Testis (tissue), 3 donors: Measurements from ENCODE around the gene GNPTAB. TPM values are rescaled to one million over a fixed set of nuclear protein-coding genes. Genes with fewer than 3 reads are reported as not detected.

Experiments used
- DNase-seq: peaks from one replicate; pipeline ENCODE4 v3.0.0-alpha.2; 2019
- H3K27ac ChIP-seq, 2 donors: fragments of 200-600 bp; sonication (generic); one replicate each; pipeline ENCODE4 v1.5.1; 2019
- H3K27me3 ChIP-seq: fragments of 200-600 bp; sonication (generic); one replicate; pipeline ENCODE4 v1.5.1; 2019
- H3K36me3 ChIP-seq: fragments of 200-600 bp; sonication (generic); one replicate; pipeline ENCODE4 v1.5.1; 2017; ENCODE audit warnings: low read depth; ENCODE audit errors: missing control alignments
- H3K4me1 ChIP-seq: fragments of 200-600 bp; sonication (generic); one replicate; pipeline ENCODE4 v1.5.1; 2019
- H3K4me3 ChIP-seq, 2 donors: fragments of 200-600 bp; sonication (generic); one replicate each; pipeline ENCODE4 v1.5.1; 2017 to 2019
- H3K9me3 ChIP-seq: fragments of 200-600 bp; sonication (generic); one replicate; pipeline ENCODE4 v1.5.1; 2017
- POLR2A ChIP-seq: fragments of 450-650 bp; IDR thresholded peaks from one replicate; pipeline ENCODE4 v1.6.1; 2017; ENCODE audit warnings: antibody characterized with exemption, mild to moderate bottlenecking, moderate library complexity
- WGBS, 2 donors: methylation state at CpG; one replicate each; pipeline ENCODE4 v1.1.5; 2018; 5-methylcytosine and 5-hydroxymethylcytosine counted together
- intact Hi-C: fragments of 100-400 bp; cut with DNase I; formaldehyde crosslinking; loops from one replicate; pipeline ENCODE4 v1.15.1; 2023; ENCODE audit warnings: low total_unique reads
- polyA plus RNA-seq: library from polyadenylated mRNA; stranded (reverse); fragments of 350-450 nt; fragmentation: Illumina TruSeq; extraction: RNeasy Lipid Tissue Mini Kit (QIAGEN cat#74804); gene quantifications from one replicate; pipeline ENCODE4 v1.2.3, GENCODE V29; 2014; ENCODE audit warnings: low read depth, low replicate concordance; ENCODE audit not compliant: insufficient read depth
- total RNA-seq, 2 donors: library from RNA; depleted of rRNA; stranded (reverse); fragments of >200 nt; gene quantifications; one replicate each; pipeline ENCODE4 v1.2.3, GENCODE V29; 2016
- TF ChIP-seq, protein P1 (sequence below), 3 experiments: fragments of 450-650 bp in 2 of 3; fragments of 200-600 bp in 1 of 3; sonication (generic) in 1 of 3; IDR thresholded peaks; one replicate each; pipeline ENCODE4 v1.5.1; 2016 to 2019; ENCODE audit warnings: antibody characterized with exemption in 3 of 3, mild to moderate bottlenecking in 2 of 3, moderate library complexity in 1 of 3

The GNPTAB gene
- total and polyA plus RNA-seq, 3 donors from 2014 or later, result 19.1 to 41.3 (median 39.6) TPM

DNA sequence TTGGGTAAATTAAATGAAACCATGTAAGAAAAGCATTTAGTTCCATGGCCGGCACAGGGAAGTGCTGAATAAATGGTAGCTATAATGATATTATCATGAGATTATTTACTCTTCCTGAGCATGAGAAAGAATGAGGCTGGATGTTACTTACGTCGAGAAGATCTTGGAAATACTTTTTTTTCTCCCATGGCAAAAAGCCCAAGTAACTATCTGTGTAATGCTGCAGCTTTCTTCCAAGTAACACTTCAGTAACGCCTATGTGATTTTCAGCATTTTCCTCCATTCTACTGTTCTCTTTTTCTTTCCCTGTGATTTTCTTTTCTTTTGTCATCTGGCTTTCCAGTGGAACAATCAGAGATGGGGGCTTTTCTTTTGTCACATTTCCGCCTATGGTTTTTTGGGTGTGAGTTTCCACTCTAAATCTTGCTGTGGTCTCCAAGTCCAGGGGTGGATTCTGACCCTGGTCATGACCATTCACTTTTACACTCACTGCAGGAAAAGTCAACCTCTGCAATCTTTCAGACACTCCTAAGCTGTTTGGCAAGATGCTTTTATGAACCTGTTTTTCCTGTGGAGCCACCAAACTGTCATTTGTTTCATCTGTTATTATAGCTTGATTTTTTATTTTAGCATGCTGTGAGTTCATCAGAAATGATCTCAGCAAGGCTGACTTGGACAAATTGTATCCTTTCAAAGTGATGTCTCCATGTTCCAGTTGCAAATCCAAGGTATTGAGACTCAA, 66.5 kb downstream of the GNPTAB start:
- Histone ChIP-seq H3K36me3 (no peaks in the 10 kb centered on the region), H3K27me3 (no peaks in the 10 kb centered on the region), H3K4me3 (no peak overlapping the region), H3K27ac (no peak overlapping the region), H3K4me1 (no peaks in the 10 kb centered on the region), H3K9me3 (no peaks in the 10 kb centered on the region)
- whole genome bisulfite sequencing, 2 donors, result 65 to 69% methylated on average over 5 of the region's 5 CpGs
- no peak for DNase-seq
- TF ChIP-seq, protein P1, sequence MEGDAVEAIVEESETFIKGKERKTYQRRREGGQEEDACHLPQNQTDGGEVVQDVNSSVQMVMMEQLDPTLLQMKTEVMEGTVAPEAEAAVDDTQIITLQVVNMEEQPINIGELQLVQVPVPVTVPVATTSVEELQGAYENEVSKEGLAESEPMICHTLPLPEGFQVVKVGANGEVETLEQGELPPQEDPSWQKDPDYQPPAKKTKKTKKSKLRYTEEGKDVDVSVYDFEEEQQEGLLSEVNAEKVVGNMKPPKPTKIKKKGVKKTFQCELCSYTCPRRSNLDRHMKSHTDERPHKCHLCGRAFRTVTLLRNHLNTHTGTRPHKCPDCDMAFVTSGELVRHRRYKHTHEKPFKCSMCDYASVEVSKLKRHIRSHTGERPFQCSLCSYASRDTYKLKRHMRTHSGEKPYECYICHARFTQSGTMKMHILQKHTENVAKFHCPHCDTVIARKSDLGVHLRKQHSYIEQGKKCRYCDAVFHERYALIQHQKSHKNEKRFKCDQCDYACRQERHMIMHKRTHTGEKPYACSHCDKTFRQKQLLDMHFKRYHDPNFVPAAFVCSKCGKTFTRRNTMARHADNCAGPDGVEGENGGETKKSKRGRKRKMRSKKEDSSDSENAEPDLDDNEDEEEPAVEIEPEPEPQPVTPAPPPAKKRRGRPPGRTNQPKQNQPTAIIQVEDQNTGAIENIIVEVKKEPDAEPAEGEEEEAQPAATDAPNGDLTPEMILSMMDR (IDR thresholded peaks at IDR 0.05), result no peak
- TF ChIP-seq POLR2A, result no peak
- intact Hi-C loops, result no loop called here

DNA sequence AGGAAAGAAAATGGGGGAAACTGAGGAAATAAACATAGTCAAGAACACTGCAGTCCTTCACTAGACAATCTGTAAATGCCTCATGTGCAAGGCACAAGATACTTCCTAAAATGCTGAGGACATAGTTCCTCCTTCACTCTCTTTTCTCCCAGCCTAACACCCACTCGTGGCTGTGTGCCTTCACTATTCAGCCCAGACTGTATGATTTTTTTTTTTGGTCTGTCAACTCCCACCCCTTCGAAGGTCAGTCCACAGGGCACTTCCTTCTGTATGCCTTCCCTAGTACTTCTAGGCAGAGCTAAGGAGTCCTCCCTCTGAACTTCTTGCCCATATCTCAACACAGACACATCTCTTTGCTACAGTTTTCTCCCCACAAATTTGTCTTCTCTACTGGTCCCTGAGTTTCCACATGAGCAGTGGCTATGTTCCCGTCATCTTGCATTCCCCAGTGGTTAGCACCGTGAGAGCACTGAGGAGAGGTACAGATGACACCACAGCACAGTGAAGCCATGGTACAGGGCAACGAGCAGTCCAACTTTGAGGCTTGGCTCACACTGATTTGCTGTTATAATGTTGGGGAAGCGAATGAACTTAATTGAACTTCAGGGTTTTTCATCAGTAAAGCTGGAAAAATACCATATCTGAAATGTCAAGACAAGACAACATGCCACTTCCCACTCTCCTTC, 67.4 kb downstream of the GNPTAB start:
- Histone ChIP-seq H3K27ac (no peak overlapping the region), H3K9me3 (no peaks in the 10 kb centered on the region), H3K4me3 (no peak overlapping the region), H3K4me1 (no peaks in the 10 kb centered on the region), H3K36me3 (no peaks in the 10 kb centered on the region), H3K27me3 (no peaks in the 10 kb centered on the region)
- 65 to 78% methylated on average over 6 of the region's 6 CpGs for WGBS, 2 donors
- TF ChIP-seq, protein P1 (IDR thresholded peaks at IDR 0.05), result no peak
- no peak for TF ChIP-seq POLR2A
- no peak for DNase-seq
- intact Hi-C loops, result no loop called here

DNA sequence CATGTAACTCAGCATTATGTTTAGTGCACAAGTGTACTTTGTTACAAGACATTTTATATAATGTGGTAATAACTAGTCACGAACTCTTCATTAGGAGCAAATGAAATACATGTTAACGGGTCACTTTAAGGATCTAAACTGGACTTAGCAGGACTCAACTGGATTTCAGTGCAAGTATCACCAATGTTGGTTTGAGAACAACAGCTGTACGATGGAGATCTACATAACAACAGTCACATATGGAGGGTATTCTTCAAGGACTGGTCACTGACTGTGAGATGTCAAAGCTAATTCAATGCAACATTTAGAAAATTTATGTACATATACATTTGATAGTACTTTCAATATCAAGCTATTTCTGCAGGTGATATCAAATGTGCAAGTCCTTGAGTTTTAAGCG, 69.0 kb downstream of the GNPTAB start:
- Histone ChIP-seq H3K27me3 (no peaks in the 10 kb centered on the region), H3K9me3 (no peaks in the 10 kb centered on the region), H3K36me3 (no peaks in the 10 kb centered on the region), H3K4me3 (no peak overlapping the region), H3K4me1 (no peaks in the 10 kb centered on the region), H3K27ac (no peak overlapping the region)
- no peak for DNase-seq
- WGBS, 2 donors, result 89 to 92% methylated on average over 4 of the region's 4 CpGs
- TF ChIP-seq, protein P1 (IDR thresholded peaks at IDR 0.05), result no peak
- no peak for TF ChIP-seq POLR2A
- intact Hi-C loops, result no loop called here

DNA sequence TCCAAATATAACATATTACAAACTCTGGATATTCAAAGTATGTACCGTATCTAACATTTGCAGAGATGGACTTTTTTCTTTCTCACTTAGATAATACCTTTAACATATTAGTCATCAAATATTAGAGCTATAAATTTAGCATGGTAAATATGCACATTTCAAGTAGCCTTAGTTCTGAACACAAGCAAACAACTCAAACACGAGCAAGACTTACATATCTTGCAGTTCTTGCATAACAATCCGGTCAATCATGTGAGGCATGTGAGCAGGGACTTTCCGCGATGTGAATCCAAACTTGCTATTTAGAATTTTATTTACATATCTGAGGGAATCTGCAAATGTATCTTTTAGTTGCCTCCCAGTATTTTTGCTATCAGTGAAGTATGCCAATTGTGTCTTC, 69.4 kb downstream of the GNPTAB start:
- Histone ChIP-seq H3K27ac (no peak overlapping the region), H3K36me3 (no peaks in the 10 kb centered on the region), H3K4me3 (no peak overlapping the region), H3K27me3 (no peaks in the 10 kb centered on the region), H3K9me3 (no peaks in the 10 kb centered on the region), H3K4me1 (no peaks in the 10 kb centered on the region)
- TF ChIP-seq, protein P1 (IDR thresholded peaks at IDR 0.05), result no peak
- no peak for TF ChIP-seq POLR2A
- DNase-seq, result no peak
- 79 to 83% methylated on average over 5 of the region's 5 CpGs for WGBS, 2 donors
- intact Hi-C loops, result no loop called here
